SK-N-SH (cell line): ENCODE results near the gene DZIP1.

Experiments used
- ELF1 ChIP-seq: IDR thresholded peaks from 2 replicates; pipeline ENCODE4 v1.4.0; 2012
- EP300 ChIP-seq, 2 experiments: IDR thresholded peaks; 2 replicates each; pipeline versions ENCODE4 v1.4.0 to v1.6.1; 2012; ENCODE audit warnings: borderline replicate concordance in 1 of 2, low read depth in 1 of 2, low read length in 1 of 2
- JUND ChIP-seq: IDR thresholded peaks from 2 replicates; pipeline ENCODE4 v1.4.0; 2012
- POLR2AphosphoS5 ChIP-seq: IDR thresholded peaks from 2 replicates; pipeline ENCODE4 v1.6.1; 2012; ENCODE audit warnings: low read depth, low read length
- RAD21 ChIP-seq: IDR thresholded peaks from 2 replicates; pipeline ENCODE4 v1.6.1; 2012; ENCODE audit warnings: mild to moderate bottlenecking, low read length
- RCOR1 ChIP-seq: fragments of 150-350 bp; IDR thresholded peaks from 2 replicates; pipeline ENCODE4 v1.6.1; 2017; ENCODE audit warnings: antibody characterized with exemption, low read length
- RFX5 ChIP-seq: IDR thresholded peaks from 2 replicates; pipeline ENCODE4 v1.6.1; 2012; ENCODE audit warnings: mild to moderate bottlenecking, improper control_type of control experiment, low read length
- SIN3A ChIP-seq: IDR thresholded peaks from 2 replicates; pipeline ENCODE4 v1.6.1; 2012; ENCODE audit warnings: low read depth, mild to moderate bottlenecking, low read length, moderate library complexity, borderline replicate concordance
- TEAD4 ChIP-seq: IDR thresholded peaks from 2 replicates; pipeline ENCODE4 v1.4.0; 2012; ENCODE audit warnings: mild to moderate bottlenecking, borderline replicate concordance; ENCODE audit not compliant: insufficient read depth
- YY1 ChIP-seq: IDR thresholded peaks from 2 replicates; pipeline ENCODE4 v1.4.0; 2012; ENCODE audit warnings: low read depth, mild to moderate bottlenecking
- TF ChIP-seq, protein P1 (sequence below): fragments of 200-600 bp; sonication (generic); IDR thresholded peaks from 2 replicates; pipeline ENCODE4 v1.6.1; 2017; ENCODE audit warnings: antibody characterized with exemption, mild to moderate bottlenecking, moderate library complexity
- TF ChIP-seq, protein P2 (sequence below): IDR thresholded peaks from 2 replicates; pipeline ENCODE4 v1.4.0; 2012; ENCODE audit warnings: low read depth
- TF ChIP-seq, protein P3 (sequence below): IDR thresholded peaks from 2 replicates; pipeline ENCODE4 v1.6.1; 2012; ENCODE audit warnings: mild to moderate bottlenecking, low read depth, low read length, moderate library complexity

DNA sequence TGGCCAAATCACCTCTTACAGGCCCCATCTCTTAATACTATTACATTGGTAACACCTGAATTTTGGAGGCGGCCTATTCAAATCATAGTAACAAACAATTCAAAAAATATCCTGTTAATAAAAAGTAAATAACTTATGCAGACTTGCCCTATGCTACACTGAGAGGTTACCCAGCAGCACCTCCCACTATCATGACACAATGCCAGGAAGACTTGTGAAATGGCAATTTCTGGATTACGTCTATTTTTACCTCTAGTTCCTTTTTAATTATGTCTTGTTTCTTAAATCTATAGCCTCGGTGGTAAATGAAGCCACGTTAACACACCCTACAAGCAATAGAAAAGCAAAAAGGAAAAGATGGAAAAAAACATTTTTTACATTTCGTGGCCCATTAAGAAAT is 6.2 kb upstream of the DZIP1 start:
- TF ChIP-seq, protein P1, sequence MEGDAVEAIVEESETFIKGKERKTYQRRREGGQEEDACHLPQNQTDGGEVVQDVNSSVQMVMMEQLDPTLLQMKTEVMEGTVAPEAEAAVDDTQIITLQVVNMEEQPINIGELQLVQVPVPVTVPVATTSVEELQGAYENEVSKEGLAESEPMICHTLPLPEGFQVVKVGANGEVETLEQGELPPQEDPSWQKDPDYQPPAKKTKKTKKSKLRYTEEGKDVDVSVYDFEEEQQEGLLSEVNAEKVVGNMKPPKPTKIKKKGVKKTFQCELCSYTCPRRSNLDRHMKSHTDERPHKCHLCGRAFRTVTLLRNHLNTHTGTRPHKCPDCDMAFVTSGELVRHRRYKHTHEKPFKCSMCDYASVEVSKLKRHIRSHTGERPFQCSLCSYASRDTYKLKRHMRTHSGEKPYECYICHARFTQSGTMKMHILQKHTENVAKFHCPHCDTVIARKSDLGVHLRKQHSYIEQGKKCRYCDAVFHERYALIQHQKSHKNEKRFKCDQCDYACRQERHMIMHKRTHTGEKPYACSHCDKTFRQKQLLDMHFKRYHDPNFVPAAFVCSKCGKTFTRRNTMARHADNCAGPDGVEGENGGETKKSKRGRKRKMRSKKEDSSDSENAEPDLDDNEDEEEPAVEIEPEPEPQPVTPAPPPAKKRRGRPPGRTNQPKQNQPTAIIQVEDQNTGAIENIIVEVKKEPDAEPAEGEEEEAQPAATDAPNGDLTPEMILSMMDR, result no peak
- TF ChIP-seq, protein P2, sequence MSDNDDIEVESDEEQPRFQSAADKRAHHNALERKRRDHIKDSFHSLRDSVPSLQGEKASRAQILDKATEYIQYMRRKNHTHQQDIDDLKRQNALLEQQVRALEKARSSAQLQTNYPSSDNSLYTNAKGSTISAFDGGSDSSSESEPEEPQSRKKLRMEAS, result no peak
- TF ChIP-seq SIN3A (no peak), RFX5 (no peak), RCOR1 (no peak), JUND (no peak), RAD21 (no peak), YY1 (no peak), EP300 (IDR thresholded peaks at IDR 0.05; ENCODE audit: borderline replicate concordance in 1 of 2, low read depth in 1 of 2, low read length in 1 of 2) (no peak), ELF1 (no peak), POLR2AphosphoS5 (no peak), TEAD4 (no peak)
- TF ChIP-seq, protein P3, sequence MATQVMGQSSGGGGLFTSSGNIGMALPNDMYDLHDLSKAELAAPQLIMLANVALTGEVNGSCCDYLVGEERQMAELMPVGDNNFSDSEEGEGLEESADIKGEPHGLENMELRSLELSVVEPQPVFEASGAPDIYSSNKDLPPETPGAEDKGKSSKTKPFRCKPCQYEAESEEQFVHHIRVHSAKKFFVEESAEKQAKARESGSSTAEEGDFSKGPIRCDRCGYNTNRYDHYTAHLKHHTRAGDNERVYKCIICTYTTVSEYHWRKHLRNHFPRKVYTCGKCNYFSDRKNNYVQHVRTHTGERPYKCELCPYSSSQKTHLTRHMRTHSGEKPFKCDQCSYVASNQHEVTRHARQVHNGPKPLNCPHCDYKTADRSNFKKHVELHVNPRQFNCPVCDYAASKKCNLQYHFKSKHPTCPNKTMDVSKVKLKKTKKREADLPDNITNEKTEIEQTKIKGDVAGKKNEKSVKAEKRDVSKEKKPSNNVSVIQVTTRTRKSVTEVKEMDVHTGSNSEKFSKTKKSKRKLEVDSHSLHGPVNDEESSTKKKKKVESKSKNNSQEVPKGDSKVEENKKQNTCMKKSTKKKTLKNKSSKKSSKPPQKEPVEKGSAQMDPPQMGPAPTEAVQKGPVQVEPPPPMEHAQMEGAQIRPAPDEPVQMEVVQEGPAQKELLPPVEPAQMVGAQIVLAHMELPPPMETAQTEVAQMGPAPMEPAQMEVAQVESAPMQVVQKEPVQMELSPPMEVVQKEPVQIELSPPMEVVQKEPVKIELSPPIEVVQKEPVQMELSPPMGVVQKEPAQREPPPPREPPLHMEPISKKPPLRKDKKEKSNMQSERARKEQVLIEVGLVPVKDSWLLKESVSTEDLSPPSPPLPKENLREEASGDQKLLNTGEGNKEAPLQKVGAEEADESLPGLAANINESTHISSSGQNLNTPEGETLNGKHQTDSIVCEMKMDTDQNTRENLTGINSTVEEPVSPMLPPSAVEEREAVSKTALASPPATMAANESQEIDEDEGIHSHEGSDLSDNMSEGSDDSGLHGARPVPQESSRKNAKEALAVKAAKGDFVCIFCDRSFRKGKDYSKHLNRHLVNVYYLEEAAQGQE, result no peak
